GM19099 (cell line): Measurements from ENCODE around the gene EPHA1.

Experiments used
- POLR2A ChIP-seq: IDR thresholded peaks from 3 replicates; pipeline ENCODE4 v1.6.1; 2011; ENCODE audit warnings: low read depth; ENCODE audit not compliant: insufficient read length; ENCODE audit errors: extremely low read depth

The EPHA1 gene

DNA sequence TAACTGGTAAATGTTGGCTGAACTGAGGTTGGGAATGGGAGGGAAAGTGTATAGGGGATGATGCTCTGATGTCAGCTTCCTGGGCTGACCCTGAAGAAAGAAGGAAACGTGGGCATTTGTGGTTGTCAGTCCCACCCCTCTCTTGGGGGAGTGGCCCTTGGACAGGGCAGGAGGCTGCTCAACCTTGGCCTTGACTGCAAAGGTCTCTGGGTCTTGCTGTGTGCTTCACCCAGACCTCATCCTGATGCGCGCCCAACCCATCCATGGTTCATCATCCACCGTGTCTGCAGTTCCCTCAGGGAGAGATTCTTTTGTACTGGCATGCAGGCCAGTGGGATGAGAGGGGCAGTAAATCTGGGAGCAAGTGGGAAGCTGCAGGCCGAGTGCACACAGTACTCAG, 32.3 kb downstream of the EPHA1 start:
- TF ChIP-seq POLR2A: no peak

DNA sequence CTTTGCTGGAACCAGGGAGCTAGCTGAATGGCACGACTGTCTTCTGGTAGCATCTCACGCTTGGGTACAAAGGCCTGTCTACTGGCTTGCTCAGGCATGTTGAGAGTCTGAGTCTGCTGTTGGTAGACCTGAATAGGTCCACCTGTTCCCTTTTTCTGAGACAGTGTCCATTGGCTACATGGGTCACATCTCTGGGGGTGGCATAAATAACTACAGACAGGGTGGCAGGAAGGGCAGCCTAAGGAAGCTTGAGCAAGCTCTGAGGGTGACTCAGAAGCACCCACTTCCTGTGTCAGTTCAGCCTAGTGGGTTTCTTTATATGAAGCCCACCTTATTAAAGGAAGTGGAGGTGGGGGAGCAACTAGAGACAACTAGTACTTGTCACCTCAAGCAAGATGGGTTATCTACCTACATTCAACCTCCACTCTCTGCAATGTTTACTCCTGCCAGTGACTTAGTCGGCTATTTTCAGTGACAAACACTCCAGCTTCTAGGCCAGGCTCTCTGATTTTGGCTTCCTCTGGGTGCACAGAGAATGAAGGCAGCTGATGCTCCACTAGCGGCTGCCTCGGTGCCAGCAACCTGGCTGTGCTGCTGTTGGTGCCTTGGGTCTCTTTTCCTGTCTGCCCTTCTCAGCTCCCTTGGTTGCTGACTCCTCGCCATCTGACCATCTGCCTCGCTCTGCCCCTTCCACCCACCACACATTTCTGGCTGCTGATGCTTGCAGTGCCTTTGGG, 33.2 kb downstream of the EPHA1 start:
- TF ChIP-seq POLR2A: no peak

DNA sequence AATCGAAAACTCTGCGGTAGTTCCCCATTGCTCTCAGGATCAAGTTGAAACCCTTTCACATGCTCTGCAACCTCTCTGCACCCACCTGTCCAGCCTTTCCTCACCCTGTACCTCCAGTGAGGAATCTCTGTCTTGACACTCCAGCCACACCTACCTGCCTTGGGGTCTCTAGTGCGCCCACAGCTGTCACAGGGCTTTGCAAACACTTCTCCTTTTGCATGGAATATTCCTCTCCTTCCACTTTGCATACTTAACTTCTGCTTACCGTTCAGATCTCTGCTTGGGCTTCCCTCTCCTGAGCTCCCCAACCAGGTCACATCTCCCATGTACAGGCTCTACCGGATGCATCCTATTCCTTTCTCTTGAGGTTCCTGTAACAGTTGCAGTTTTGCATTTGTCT, 34.1 kb downstream of the EPHA1 start:
- no peak for TF ChIP-seq POLR2A

DNA sequence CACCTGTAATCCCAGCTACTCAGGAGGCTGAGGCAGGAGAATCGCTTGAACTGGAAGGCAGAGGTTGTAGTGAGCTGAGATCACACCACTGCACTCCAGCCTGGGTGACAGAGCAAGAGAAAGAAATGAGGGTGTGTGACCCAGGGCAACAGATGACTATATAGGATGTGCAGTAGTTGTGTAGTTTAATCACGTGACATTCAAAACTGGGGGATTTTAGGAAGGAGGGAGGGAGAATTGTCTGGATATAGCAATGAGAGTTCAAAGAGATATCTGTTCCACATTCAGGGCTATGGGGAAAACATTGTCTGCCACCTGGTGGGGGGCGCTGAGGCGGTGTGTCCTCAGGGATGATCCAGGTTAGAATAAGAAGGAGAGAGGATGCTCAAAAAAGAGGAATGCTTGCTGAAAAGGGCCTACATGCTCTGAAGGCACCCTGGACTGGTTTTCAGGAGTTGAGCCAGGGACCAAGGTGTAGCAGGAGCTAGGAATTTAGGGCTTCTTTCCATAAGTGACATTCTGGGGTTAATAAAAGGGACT, 35.3 kb downstream of the EPHA1 start:
- no peak for TF ChIP-seq POLR2A

DNA sequence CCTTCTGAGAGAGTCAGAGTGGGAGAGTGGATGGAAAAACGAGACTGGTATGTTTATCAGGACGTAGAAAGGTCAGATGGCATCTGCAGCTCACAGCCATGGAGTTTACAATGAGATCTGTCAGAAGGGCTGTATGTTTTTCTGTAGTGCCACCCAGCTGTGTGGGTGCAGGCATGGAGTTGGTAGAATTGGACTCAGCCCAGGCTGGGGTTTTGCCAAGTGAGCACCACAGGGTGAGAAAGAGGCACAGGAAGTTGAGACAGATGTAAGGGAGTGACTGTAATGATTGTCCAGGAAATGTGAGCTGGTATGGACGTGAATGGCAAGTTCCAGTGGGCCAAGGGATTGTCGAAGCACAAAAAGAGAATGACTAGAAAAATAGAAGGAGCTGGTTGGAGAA, 36.6 kb downstream of the EPHA1 start:
- no peak for TF ChIP-seq POLR2A

DNA sequence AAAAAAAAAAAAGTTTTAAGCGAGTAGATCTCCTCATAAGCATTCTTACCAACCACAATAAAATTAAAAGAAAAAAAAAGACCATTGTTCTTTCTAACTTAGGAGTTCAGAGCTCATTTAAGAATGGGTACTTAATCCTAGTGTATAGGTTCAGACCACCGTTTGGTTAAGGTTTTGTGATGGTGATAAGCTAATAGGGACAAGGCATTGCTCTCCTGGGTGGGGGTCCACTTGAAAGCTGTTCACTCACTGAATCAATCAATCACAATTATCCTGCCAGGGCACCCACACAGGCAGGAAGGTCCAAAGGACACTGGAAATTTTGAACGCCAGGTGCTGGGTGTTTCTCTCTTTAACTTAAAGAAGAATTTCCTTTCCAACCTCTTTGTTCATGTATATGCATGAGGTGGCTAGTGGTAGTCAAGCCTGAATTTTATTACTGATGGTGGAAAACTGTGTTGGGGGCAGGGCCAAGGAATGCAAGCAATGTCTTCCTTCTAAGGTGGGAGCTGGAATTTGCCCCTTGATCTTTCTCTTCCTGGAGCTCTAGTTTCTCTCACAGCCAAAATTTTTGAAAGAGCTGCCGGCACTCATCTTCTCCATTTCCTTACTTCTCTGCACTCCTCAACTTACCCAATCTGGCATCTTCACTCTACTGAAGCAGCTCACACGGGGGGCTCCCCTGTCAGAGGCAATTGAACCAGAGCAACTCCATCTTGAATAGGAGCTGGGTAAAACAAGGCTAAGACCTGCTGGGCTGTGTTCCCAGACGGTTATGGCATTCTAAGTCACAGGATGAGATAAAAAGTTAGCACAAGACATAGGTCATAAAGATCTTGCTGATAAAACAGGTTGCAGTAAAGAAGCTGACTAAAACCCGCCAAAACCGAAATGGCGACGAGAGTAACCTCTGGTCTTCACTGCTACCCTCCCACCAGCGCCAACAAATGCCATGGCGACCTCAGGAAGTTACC, 38.7 kb downstream of the EPHA1 start:
- TF ChIP-seq POLR2A: no peak

DNA sequence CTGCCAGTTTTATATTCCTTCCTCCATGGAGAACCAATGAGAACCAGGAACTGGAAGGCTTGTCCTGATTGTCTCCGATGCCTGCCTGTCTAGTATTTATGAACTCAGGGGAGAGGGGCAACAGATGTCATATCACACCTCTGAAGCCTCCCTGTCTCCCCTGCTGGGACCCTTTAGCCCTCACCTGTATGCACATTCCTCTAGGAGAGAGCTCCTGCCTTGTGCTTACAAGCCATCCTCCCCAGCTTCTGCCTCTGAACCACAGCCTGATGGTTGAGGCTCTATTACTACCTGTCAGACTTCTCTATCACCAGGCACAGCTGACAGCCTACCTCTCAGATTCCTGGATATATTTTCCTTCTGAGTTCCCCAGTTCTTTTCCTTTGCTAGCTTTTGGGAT, 40.3 kb downstream of the EPHA1 start:
- TF ChIP-seq POLR2A: no peak

DNA sequence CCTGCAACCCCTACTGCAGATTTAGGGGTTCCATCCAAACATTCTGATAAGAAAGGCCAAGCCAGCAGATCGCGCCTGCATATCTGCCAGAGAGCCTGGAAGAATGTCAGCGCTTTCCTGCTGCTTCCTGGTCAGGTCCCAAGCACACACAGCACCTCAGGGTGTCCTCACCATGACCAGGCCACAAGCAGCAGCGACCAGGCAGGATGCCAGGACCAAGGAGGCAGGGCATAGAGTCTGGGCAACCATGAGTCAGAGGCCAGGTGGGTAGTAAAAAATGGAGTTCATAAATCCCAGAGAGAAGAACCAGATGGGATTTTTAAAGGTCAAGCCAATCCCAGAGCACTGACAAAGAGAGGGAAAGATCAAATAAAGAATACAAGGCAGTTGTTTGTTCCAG, 40.7 kb downstream of the EPHA1 start:
- no peak for TF ChIP-seq POLR2A

DNA sequence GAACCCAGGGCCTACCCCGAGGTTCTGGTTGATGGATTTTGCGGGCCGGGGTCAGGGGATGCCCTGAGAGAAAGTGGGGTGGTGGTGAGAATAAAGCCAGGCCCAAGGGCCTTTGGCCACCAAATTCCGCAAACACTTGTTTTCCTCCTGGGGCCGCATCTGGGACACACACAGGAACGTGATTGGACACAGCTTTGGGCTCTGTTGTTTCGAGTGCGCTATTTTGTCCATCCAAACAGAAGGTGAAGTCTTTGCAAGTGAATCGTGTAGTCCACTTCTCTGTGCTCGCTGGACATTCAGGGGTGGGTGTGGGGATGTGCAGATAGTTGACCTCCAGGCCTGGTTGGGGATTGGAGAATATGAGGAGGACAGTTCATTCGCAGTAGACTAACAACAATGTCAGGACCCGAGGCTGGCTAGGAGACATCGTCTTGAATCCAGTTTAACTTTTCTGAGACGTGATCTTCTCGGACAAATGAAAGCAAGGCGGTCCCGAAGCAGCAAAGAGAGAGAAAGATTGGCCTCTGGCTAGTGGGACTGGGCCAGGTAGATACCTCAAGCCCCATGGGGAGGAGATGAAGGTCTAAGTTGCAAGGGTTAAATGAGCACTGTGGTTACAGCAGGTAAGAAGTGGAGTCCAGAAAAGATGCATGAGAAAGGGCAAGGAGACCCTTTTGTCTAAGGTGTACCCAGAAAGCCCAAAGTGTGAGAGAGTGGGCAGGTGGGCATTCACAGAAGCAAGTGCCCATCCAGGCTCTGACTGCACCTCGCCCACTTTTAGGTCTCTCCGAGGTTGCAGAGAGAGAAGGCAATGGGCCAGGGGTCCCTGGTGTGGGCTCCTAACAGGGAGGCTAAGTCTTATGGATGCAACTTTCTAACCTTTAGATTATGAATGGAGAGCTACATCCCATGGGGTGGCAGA, 45.4 kb downstream of the EPHA1 start:
- TF ChIP-seq POLR2A: no peak

DNA sequence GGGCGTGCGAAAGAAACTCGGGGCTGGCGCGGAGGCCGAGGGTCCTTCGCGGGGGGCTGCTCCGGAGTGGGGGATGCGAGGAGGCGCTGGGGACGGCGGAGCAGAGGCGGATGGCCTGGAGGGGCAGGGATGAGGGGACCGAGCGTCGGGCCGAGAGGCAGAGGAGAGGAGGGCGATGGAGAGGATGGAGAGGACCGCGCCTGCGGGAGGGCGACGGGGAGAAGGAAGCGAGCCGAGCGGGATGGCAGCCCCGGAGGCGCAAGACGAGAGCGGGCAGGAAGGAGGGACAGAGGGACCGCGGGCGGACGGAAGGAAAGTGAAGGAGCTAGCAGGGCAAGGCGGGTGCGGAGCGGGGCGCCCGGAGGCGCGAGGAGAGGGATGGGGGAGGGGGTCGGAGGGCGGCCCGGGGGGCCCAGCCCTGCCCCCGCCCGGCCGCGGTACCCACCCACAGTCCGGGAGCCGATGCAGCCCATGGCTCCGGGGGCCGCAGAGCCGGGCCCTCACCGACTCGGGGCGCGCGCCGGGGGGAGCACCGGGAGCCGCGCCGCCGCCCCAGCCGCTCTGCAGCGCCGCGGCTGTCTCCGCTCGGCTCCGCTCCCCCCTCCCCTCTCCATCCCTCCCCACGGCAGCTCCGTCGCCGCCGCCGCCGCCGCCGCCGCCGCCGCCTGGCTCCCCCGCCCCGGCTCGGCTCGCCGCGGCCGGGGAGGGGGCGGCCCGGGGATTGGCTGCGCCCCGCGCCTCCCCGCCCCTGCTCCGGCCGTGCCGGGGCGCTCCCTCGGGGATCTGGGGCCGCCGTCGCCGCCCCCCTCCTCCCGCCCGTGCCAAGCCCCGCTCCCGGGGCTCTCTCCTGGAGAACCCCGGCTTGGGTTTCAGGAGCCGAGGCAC, 46.3 kb downstream of the EPHA1 start, which contains the start of gene FAM131B:
TSS of gene FAM131B (minus strand) at position 583 of the 885 bp plus-strand sequence. CDS start at position 473, 110 bp downstream.
- no peak for TF ChIP-seq POLR2A

DNA sequence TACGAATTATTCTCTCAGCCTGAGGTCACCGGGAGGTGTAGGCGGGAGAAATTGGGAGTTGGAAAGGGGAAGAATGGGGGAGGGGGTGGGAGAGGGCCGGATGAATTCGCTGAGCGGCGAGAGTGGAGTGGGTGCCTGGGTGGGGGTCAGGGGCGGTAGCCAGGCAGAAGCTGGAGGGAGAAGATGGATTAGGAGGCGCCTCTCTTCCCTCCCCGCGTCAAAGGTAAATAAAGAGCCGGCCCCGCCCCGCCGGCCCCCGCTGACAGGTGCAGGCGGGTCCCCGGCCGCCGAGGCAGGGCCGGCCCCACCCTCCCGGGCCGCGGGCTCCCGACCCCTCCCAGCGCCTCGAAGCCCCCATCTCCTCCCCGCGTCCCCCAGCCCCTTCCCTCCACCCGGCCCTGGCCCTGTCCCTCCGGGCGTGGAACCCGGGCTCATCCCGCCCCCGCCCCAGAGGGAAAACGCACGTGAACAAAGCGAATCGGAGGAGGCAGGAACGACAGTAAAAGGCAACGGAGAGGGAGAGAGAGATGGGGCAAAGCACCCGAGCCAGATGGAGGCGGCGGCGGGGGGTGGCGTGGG, 47.0 kb downstream of the EPHA1 start:
- no peak for TF ChIP-seq POLR2A

DNA sequence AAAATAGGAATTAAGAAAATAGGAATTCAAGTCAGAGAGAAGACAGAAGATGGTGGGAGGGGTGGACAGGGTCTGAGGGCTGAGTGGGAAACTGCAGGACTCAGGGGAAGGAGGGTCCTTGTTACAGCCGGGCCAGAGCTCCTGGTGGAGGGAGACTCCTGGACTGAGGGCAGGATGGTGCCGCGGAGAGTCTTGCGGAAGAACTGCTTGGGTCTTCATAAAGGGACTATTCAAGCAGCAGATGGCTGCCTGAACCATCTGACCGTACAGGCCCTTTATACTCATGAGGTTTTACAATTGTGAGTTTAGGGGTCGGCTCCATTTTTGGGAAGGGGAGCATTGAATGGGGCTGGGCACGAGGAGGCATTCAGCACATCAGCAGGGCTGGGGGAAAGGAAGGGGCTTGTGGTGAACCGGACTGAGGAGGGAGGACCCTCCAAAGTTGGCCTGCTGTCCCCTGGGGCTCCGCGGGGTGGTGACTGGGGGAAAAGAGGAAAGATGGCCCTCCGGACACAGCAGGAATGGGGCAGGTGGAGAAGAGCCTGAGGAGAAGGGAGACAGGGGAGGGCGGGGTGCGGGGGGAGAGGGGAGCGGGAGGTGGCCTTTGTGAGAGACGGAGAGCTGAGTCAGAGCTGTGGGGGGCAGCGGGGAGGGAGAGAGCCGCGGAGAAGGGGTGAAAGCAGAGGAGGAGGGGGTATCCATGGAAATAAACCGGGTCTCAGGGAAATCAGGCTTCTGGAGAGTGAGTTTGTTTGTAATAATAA, 47.7 kb downstream of the EPHA1 start:
- TF ChIP-seq POLR2A: no peak
